Activated CD4-positive, alpha-beta T cell treated with anti-CD3 and anti-CD28 coated beads for 24 hours (primary cell): ENCODE results near the gene RAET1G.
A peak's percentile ranks its signal among the peaks of the same experiment; 100 is the strongest.
"Not testable (repeated sequence)": the region's sequence is repeated elsewhere in the genome, so short reads cannot be mapped to it uniquely, and the experiment has no call there.

Experiments
- DNase-seq, 2 donors: peaks; one replicate each; pipeline ENCODE4 v3.0.0-alpha.2; 2020; ENCODE audit warnings: low read depth in 2 of 2

Gene RAET1G

DNA sequence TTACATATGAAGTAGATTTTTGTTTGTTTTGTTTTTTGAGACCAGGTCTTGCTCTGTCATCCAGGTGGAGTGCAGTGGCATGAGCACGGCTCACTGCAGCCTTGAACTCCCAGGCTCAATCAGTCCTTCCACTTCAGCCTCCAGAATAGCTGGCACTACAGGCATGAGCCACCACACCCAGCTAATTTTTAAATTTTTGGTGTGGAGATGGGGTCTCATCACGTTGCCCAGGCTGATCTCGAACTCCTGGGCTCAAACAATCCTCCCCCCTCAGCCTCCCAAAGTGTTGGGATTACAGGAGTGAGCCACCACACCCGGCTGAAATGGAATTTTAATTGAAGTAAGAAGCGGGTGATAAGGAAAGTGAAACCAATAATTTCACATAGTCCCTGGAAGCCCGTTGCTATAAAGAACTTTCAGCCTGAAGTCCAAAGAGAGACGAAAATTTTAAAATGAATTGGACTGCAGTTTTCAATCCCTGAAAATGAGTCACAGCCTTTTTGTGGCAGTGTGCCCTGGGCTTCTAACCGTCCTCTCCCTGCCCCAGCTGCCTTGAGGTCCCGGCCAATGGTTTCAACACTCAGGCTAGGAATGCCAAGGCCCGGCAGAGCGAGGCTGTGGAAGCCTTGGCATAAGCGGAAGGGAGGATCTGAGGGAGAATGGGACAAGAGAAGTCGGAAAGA lies 25.8 kb downstream of the RAET1G start:
- no peak for DNase-seq

DNA sequence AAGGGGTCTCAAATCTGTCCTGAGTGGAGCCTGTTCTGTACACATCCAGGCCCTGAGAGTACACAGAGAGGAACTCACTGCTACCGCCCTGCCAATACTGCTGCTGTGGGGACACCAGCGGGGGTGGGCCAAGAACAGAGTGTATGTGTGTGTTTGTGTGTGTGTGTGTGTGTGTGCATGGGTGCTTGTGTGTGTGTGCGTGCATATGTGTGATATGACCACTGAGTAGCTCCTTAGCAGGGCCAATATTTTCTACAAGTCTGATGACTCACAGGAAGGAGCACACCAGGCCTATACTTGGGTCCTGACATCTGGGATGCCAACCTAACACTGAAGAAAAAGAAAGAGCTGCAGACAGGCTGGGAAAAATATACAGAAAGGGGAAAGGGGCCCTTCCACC lies 26.4 kb downstream of the RAET1G start:
- no peak for DNase-seq

DNA sequence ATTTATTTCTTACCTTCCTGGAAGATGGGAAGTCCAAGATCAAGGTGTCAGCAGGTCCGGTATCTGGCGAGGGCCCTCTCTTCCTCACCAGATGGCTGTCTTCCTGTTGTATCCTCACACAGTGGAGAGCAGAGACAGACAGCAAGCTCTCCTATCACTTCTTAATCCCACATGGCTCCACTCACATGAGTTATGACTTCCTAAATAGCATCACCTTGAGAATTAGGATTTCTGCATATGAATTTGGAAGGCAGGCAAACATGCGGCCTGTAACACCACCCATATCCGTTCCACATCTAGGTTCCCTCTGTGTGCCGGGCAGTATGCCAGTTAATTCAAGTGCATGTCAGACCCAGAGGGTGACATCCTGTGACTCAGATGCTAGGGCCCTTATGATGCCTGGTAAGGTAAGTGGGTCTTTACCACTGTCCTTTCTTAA lies 27.1 kb downstream of the RAET1G start:
- peak in 1 of 2 donors; percentile 3 for DNase-seq

DNA sequence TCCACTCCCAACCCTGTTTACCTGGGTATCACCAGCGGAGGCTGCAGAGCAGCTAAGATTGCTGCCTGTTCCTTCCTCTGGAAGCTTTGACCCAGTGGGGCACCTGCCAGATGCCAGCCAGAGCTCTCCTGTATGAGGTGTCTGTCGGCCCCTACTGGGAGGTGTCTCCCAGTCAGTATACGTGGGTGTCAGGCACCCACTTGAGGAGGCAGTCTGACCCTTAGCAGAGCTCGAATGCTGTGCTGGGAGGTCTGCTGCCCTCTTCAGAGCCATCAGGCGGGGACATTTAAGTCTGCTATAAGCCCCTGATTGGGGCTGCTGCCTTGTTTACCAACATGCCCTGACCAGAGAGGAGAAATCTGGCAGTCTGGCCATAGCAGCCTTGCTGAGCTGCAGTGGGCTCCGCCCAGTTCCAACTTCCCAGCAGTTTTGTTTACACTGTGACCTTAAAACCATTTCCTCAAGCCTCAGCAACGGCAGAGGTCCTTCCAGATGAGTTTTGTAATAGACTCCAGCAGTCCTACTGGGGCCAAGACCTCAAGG lies 27.8 kb downstream of the RAET1G start:
- no peak for DNase-seq

DNA sequence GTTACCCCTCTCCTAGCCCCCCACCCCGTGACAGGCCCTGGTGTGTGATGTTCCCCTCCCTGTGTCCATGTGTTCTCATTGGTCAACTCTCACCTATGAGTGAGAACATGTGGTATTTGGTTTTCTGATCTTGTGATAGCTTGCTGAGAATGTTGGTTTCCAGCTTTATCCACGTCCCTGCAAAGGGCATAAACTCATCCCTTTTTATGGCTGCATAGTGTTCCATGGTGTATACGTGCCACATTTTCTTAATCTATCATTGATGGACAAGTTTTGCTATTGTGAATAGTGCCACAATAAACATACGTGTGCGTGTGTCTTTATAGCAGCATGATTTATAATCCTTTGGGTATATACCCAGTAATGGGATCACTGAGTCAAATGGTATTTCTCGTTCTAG lies 31.1 kb downstream of the RAET1G start:
- not testable (repeated sequence) for DNase-seq

DNA sequence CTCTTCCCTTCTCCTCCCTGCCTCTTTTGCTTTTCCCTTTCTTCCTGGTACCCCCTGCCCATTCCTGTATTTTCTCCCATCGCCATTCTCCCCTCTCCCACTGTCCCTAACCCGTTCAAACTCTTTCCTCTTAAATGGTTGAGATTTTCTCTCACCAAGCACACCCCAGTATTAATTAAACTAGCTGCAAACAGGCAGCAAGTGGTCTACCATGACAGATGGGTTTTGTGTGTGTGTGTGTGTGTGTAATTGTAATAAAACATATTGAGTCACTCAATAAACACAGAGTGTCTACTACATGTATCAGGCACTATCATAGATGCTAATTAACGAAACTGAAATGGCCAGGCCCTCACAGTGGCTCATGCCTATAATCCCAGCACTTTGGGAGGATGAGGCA lies 31.7 kb downstream of the RAET1G start:
- DNase-seq: no peak

DNA sequence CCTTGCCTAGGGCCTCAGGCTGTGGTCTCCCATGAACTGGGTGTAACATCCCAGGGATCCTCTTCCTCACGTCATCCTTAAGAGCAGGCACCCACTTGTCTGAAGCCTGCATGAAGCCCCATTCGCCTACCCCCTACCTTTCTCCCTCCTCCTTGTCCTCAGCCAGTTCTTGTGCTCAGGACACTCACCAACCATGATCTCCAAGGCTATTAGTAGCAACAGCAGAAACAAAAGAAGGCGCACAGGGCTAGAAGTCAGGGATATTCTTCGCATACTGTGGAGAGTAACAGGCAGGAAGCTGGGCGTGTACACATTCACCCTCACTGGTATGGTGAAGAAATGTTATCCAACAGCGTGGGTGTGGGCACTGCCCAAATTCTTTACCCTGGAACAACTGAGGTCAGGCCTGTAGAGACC lies 32.3 kb downstream of the RAET1G start:
- no peak for DNase-seq

DNA sequence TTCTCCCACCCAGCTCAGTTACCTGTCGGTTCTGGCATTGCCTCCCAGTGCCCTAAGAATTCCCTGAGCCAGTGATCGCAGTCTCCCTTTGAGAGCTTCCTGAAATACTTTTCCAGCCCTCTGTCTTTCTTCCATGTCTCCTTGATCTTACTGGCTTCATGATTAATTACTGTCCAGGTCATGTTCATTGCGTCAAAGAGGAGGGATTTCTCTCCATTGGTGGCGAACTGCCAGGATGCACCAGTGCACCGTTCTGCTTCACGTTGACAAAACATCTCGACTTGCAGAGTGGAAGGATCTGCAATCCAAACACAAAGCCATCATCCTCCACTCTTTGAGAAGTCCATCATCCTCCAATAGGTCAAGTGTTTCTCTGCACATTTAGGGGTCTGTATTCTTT lies 33.6 kb downstream of the RAET1G start:
- DNase-seq: no peak

DNA sequence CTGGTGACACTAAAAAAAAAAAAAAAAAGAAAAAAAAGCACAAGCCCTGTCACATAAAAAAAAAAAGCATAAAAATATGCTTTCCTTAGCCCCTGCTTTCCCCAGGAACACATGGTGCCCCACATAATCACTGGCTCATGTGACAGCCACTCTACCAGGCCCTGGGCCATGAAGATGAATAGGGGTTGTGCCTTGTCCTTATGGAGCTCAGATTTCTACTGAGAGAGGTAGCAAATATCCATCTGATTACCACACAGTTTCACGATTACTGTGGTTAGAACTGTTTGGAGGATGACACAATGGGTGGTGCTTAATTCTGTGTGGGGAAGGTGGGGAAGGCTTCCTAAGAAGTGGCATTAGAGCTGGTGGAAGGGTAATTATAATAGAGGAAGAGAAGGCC lies 34.3 kb downstream of the RAET1G start:
- DNase-seq: no peak

DNA sequence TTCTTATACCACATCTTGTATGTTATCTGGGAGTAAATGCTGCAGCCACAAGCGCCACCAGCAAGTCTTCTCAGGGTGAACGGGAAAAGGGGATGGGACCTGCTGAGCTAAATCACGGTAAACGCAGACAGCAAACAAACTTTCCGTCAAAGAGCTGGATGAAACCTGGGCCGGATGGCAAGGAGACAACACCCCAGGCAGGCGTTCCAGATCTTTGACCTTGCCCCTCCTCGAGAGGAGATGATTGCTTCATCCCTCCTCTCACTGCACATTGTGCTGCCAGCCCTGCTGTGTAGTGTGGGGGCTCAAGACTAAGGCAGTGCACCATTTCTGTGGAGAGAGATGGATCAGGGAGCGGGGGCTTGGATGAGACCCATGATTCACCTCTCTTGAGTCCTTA lies 34.8 kb downstream of the RAET1G start:
- no peak for DNase-seq

DNA sequence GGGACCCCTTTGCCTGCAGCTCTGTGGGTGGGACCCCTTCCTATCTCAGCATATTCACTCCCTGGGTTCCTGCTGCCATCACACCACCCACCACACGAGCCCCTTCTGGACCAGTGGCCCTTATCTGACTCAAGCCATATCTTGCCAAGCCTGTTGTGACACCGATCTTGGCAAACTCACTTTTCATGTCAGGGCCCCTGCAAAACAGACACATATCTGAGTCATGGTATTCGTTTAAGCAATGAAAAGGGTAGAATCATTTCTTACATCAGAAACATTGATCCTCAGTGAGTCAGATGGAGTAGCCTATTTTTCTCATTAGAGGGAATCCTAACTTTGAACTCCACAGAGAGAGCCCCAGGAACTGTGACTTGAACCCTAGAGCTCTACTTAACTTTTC lies 35.6 kb downstream of the RAET1G start:
- no peak for DNase-seq

DNA sequence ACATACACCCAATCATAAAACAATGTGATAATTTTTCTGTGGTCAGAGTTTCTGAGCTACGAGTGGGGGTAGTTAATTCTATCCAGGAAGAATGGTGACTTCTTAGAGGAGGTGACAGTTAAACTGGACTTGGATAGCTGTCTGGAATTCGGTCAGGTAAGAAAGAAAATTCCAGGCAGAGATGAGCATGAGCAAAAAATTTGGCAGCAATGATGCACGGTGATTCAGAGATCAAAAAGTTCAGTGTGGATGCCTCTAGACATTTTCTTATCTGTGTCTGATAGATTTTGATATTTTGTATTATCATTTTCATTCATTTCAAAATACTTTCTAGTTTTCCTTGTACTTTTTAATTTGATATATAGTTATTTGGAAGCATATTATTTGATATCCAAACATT lies 37.0 kb downstream of the RAET1G start:
- no peak for DNase-seq

DNA sequence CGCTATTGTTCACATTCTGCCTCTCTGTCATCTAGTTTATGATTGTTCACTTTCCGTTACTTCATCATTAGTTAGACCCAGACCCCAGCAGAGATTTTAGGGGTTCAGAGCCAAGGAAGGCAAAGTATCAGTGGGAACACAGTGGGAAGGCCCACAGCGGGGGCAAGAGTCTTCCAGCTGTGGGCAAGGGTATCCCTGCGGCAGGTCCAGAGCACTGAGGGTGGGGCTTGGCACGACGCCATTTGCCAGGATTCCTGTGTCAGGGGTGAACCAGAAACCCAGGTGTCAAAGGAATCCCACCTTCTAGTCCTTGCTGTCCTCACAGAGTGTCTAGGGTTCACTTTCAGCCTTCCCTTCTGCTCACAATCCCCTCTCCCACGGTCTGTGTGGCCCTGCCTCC lies 38.3 kb downstream of the RAET1G start:
- DNase-seq: no peak

DNA sequence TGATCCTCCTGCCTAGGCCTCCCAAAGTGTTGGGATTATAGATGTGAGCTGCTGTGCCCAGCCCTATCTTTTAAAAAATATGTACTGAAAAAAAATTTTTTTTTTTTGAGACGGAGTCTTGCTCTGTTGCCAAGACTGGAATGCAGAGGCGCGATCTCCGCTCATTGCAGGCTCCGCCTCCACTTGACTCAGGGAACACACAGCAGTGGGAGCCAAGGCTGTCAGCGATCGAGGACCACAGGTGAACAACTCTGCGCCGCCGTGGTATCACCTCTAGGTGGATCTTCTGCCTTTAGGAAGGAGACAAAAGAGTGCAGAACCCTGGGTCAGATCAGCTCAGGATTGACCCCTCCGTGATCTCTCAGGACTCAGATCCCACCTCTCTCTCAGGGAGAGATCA lies 38.7 kb downstream of the RAET1G start:
- no peak for DNase-seq

DNA sequence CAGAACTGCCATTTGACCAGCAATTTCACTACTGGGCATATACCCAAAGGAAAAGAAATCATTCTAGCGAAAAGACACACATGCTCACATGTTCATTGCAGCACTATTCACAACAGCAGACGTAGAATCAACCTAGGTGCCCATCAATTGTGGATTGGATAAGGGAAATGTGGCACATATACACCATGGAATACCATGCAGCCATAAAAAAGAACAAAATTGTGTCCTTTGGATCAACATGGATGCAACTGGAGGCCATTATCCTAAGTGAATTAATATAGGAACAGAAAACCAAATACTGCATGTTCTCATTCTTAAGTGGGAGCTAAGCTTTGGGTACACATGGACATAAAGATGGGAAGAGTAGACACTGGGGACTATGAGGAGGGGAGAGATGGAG lies 41.1 kb downstream of the RAET1G start:
- DNase-seq: no peak

DNA sequence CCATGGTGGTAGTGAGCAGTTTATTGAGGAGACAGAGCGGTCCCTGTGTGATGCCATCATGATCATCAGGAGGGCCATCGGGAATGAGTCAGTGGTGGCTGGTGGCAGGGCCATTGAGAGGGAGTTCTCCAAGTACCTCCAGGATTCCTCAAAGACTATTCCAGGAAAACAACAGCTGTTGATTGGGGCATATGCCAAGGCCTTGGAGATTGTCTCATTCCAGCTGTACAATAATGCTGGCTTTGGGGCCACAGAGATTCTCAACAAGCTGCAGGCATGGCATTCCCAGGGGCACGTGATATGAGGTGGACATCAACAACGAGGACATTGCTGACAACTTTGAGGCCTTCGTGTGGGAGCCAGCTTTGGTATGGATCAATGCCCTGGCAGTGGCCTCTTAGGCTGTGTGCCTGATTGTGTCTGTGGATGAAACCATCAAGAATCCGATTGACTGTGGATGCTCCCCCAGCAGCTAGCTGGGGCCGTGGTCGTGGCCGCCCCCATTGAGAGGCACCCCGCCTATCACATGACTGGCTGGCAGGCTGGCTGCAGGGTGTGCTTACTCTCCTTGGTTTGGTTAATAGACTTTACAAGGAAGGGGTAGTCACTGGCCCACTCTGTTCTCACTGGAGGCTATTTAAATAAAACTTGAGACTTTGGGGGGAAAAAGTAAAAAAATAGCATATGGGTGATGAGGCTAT lies 41.7 kb downstream of the RAET1G start:
- no peak for DNase-seq

DNA sequence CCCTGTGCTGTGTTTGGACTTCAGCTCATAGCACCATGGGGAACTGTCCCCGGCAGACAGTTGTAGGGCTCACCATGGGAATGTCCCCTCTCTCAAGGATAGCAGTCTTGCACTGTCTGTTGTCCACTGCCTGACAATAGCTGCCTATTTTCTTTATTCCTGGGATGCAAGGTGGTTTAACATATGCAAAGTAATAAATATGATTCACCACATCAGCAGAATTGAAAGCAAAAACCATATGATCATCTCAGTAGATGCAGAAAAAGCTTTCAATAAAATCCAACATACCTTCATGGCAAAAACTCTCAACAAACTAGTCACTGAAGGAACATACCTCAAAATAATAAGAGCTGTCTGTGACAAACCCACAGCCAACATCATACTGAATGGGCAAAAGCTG lies 45.3 kb downstream of the RAET1G start:
- no peak for DNase-seq

DNA sequence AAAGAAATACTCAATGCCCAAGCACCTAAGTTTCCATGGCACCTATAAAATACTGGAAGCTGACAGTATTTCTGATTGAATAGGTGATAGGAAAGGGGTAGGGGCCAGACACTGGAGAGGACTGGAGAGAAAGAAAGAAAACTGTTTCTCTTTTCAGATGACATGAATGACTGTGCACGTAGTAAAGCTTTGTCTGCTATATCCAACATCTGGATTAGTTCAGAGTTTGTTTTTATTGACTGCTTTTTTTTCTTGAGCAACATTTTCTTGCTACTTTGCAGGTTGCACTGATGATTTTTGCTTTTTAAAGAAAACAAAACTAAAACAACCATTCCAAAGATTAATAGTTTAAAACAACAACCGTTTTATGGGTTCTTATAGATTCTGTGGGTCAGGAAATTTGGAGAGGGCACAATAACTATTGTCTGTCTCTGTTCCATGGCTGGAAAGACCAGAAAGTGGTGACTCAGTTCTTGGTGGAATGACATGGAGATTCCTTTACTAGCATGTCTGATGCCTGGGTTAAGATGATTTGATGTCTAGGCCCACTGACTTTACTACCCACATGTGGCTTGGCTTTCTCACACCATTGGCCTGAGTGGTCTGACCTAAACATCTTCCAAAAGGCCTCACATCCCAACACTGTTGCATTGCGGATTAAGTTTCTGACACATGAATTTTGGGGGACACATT lies 46.5 kb downstream of the RAET1G start:
- DNase-seq: no peak

DNA sequence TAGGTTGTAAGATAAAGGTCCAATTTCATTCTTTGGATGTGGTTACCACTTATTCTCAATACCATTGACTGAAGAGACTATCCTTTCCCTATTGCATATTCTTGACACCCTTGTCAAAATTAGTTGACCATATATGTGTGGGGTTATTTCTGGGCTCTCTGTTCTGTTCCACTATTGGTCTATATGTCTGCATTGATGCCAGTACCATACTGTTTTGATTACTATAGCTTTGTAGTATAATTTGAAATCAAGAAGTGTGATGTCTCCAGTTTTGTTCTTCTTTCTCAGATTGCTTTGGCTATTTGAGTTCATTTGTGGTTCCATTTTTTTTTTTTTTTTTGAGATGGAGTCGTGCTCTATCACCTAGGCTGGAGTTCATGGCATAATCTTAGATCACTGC lies 50.7 kb downstream of the RAET1G start:
- DNase-seq: no peak

DNA sequence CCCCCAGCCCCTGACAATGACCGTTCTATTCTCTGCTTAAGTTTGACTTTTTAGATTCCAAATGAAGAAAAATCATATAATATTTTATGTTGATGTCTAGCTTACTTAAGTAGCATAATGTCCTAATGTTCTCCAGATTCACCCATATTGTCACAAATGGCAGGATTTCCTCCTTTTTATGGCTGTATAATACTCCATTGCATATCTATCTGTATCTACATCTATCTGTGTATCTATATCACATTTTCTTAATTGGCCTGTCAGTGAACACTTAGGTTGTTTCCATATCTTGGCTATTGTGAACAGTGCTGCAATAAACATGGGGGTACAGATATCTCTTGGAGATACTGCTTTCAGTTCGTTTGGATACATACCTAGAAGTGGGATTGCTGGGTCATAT lies 51.7 kb downstream of the RAET1G start:
- no peak for DNase-seq

DNA sequence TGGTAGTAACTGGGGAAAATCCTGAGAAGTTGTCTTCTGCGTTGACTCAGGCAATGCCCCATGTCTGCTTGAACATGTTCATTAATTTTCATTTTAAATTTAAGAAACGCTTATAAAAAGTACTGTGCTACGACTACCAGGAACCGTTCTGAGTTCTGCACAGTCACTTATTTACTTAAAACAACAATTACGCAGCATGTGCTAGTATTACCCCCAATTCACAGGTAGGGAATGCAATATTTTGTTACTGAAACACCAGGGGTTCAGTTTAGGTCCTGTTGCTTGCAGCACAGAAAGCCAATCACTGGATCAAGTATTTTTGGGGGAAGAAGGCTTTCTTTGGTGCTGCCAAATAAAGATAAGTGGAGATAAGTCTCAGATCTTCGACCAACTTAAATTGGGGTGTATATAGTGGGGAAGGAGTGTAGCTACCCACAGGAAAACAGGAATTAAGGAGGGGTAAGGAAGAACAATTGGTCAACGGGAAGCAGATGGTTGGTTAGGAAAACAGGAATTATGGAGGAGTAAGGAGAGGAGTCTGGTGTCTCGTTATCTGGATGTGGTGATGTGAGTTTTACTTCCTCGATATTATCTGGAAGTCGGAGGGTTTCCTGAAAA lies 53.5 kb downstream of the RAET1G start:
- no peak for DNase-seq

DNA sequence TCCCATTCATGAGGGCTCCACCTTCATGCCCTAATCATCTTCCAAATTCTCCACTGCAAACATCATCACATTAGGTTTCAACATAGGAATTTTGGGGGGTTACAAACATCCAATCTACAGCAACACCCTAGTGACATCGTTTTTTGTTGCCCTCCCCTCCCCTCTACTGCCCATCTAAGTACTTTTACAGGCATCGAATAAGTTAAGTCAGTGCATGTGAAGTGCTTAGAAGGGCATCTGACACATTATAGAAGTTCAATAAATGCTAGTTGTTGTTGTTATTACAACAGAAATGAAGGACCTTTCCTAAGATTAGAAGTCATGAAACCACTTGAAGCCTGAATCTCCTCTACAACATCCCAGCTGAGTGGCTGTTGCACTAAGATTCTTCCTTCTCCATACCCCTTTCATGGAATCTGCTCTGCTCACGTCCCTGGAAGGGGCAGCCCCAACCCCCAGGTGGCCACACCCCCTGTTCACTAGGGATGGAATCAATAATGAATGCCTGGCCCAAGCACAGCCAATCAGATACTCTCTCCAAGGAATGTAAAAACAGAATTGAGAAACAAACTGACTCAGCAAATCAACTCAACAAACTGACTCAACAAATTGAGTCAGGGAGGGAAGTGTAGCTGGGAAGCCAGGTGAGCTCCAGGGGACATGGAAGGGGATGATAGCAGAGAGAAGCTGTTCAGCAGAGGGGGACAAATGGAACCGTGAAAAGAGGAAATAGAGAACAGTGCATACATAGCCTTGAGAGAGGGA lies 54.9 kb downstream of the RAET1G start:
- DNase-seq: no peak
